ENCODE data around the gene AHI1. TPM values are rescaled to one million over a fixed set of nuclear protein-coding genes. Genes with fewer than 3 reads are reported as not detected.

AHI1 gene
- total and polyA plus RNA-seq, 10 of the 15 experiments (the other 5 are each of a cell fraction or from before 2014, with no cell fraction given) = 3.2 to 9.5 (median 4.6) TPM

DNA sequence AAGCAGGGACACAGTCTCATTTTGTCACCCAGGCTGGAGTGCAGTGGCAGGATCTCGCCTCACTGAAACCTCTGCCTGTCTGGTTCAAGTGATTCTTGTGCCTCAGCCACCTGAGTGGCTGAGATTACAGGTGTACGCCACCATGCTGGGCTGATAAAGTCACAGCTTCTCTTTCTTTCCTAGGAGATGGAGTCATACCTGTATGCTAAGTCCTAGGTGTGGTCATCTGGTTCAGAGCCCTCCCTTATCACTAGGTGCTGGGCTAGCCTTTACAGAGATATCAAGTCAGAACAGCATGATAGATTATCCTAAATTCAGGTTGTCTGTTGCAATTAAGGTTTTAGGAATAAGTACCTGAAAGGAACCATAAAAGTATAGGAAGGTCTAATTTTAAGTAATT lies 86.7 kb downstream of the AHI1 start (continued):
- no peak for TF ChIP-seq CEBPB (IDR thresholded peaks at IDR 0.05; ENCODE audit: borderline replicate concordance in 1 of 2, low read depth in 2 of 2, low read length in 2 of 2)
- TF ChIP-seq IKZF1 (conservative IDR thresholded peaks at IDR 0.05) = no peak
- TF ChIP-seq NFYA (IDR thresholded peaks at IDR 0.05; ENCODE audit: borderline replicate concordance, low read depth, low read length) = no peak

DNA sequence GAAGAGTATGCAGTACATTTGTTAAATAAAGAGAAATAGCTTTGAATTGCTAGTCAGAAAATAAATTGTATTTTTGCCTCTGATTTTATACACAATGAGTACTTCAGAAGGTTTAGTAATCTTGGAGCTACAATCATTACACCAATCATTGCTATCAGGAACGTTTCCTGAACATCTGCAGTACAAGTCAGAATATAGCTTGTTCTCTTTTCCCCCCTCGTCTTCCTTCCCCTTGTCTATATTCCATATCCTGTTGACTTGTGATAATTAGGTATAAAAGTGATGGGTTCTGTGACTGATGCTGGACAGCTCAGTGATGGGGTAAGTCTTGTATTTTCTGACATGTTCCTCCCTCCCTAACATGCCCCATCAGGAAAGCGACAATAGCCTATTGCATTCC lies 94.0 kb downstream of the AHI1 start:
- Histone ChIP-seq H3K27me3 (replicated peaks in 1 of 2; ENCODE audit: control insufficient read depth in 2 of 2, insufficient read depth in 2 of 2, low read length in 1 of 2) (no peaks in the 10 kb centered on the region), H2AFZ (ENCODE audit: control insufficient read depth, low read depth, low read length) (no peak overlapping the region), H3K36me3 (ENCODE audit: control insufficient read depth in 2 of 2, insufficient read depth in 2 of 2, low read length in 1 of 2) (no peaks in the 10 kb centered on the region), H3K4me1 (ENCODE audit: control insufficient read depth, insufficient read depth, low read length) (no peaks in the 10 kb centered on the region), H3K27ac (ENCODE audit: control insufficient read depth, insufficient read depth) (no peak overlapping the region), H3K4me2 (ENCODE audit: control insufficient read depth, insufficient read depth) (no peak overlapping the region), H3K9ac (ENCODE audit: control insufficient read depth, insufficient read depth, low read length) (no peak overlapping the region), H3K4me3 (no peak overlapping the region), H4K20me1 (ENCODE audit: control insufficient read depth, insufficient read depth) (no peaks in the 10 kb centered on the region), H3K9me3 (replicated peaks; ENCODE audit: control insufficient read depth, insufficient read depth, low read length) (no peaks in the 10 kb centered on the region), H3K79me2 (ENCODE audit: control insufficient read depth, insufficient read depth, low read length) (no peaks in the 10 kb centered on the region)
- WGBS (ENCODE audit: insufficient coverage, insufficient replicate concordance, low lambda C conversion rate, missing lambda C conversion rate) = 42% methylated on average over 3 of the region's 3 CpGs
- ChIA-PET SMC1A (ENCODE audit: uncharacterized antibody, unreplicated experiment) (interaction anchor here (1.2 to 1.5 kb wide), 2 partner anchors 11 to 13 kb away, joined by 3 to 5 read pairs; no protein-coding TSS in a partner anchor), RAD21 (ENCODE audit: unreplicated experiment) (no interaction called here), POLR2A (interaction anchor here (0.5 kb wide), 1 partner anchor 167 kb away, joined by 3 read pairs; no protein-coding TSS in a partner anchor), CTCF (interaction anchor here (1.2 kb wide), 1 partner anchor 73 kb away, joined by 5 read pairs; no protein-coding TSS in a partner anchor)
- no TSS peak for BruUV-seq (replicated peaks)
- intact Hi-C loops (cut with micrococcal nuclease; ENCODE audit: unreplicated experiment) = no loop called here
- in situ Hi-C loops (cut with MboI) = loop anchor here (25.0 kb wide), 1 partner anchor 166 kb away; no protein-coding TSS in a partner anchor
- no peak for FAIRE-seq
- DNase-seq (ENCODE audit: low read depth, low spot score) = no peak
- TF ChIP-seq, protein P1, sequence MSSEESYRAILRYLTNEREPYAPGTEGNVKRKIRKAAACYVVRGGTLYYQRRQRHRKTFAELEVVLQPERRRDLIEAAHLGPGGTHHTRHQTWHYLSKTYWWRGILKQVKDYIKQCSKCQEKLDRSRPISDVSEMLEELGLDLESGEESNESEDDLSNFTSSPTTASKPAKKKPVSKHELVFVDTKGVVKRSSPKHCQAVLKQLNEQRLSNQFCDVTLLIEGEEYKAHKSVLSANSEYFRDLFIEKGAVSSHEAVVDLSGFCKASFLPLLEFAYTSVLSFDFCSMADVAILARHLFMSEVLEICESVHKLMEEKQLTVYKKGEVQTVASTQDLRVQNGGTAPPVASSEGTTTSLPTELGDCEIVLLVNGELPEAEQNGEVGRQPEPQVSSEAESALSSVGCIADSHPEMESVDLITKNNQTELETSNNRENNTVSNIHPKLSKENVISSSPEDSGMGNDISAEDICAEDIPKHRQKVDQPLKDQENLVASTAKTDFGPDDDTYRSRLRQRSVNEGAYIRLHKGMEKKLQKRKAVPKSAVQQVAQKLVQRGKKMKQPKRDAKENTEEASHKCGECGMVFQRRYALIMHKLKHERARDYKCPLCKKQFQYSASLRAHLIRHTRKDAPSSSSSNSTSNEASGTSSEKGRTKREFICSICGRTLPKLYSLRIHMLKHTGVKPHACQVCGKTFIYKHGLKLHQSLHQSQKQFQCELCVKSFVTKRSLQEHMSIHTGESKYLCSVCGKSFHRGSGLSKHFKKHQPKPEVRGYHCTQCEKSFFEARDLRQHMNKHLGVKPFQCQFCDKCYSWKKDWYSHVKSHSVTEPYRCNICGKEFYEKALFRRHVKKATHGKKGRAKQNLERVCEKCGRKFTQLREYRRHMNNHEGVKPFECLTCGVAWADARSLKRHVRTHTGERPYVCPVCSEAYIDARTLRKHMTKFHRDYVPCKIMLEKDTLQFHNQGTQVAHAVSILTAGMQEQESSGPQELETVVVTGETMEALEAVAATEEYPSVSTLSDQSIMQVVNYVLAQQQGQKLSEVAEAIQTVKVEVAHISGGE (CRISPR knock-in tag; IDR thresholded peaks at IDR 0.05) = no peak
- no peak for TF ChIP-seq ESRRA (IDR thresholded peaks at IDR 0.05; ENCODE audit: low read length)
- TF ChIP-seq ZNF207 (IDR thresholded peaks at IDR 0.05; ENCODE audit: borderline replicate concordance) = no peak
- TF ChIP-seq IKZF2 (IDR thresholded peaks at IDR 0.05) = no peak
- no peak for TF ChIP-seq EGR1 (IDR thresholded peaks at IDR 0.05; ENCODE audit: borderline replicate concordance in 1 of 2, low read depth in 2 of 2, low read length in 2 of 2)
- TF ChIP-seq MTA2 (IDR thresholded peaks at IDR 0.05; ENCODE audit: low read depth) = no peak
- no peak for TF ChIP-seq RAD51 (IDR thresholded peaks at IDR 0.05)
- no peak for TF ChIP-seq POLR2AphosphoS5 (IDR thresholded peaks at IDR 0.05; ENCODE audit: low read length)
- TF ChIP-seq, protein P2, sequence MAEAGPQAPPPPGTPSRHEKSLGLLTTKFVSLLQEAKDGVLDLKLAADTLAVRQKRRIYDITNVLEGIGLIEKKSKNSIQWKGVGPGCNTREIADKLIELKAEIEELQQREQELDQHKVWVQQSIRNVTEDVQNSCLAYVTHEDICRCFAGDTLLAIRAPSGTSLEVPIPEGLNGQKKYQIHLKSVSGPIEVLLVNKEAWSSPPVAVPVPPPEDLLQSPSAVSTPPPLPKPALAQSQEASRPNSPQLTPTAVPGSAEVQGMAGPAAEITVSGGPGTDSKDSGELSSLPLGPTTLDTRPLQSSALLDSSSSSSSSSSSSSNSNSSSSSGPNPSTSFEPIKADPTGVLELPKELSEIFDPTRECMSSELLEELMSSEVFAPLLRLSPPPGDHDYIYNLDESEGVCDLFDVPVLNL (IDR thresholded peaks at IDR 0.05; ENCODE audit: low read depth, low read length) = no peak
- no peak for TF ChIP-seq ASH2L (IDR thresholded peaks at IDR 0.05; ENCODE audit: borderline replicate concordance, low read depth)
- no peak for TF ChIP-seq HDAC6 (IDR thresholded peaks at IDR 0.05; ENCODE audit: unreplicated experiment)
- no peak for TF ChIP-seq IKZF1 (conservative IDR thresholded peaks at IDR 0.05)
- no peak for TF ChIP-seq SMC3 (IDR thresholded peaks at IDR 0.05; ENCODE audit: borderline replicate concordance, low read length)
- TF ChIP-seq, protein P3, sequence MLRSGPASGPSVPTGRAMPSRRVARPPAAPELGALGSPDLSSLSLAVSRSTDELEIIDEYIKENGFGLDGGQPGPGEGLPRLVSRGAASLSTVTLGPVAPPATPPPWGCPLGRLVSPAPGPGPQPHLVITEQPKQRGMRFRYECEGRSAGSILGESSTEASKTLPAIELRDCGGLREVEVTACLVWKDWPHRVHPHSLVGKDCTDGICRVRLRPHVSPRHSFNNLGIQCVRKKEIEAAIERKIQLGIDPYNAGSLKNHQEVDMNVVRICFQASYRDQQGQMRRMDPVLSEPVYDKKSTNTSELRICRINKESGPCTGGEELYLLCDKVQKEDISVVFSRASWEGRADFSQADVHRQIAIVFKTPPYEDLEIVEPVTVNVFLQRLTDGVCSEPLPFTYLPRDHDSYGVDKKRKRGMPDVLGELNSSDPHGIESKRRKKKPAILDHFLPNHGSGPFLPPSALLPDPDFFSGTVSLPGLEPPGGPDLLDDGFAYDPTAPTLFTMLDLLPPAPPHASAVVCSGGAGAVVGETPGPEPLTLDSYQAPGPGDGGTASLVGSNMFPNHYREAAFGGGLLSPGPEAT (IDR thresholded peaks at IDR 0.05; ENCODE audit: low read depth) = no peak
- no peak for ATAC-seq

Measured in GM12878 (cell line).